HG02763 (cell line): ENCODE results near the gene WDR47.
A peak's percentile ranks its signal among the peaks of the same experiment; 100 is the strongest.

Experiments
- ATAC-seq: cut with Tn5 transposase; IDR thresholded peaks from one replicate; pipeline ENCODE4 v1.9.1; 2021; ENCODE audit warnings: mild to moderate bottlenecking, moderate library complexity; ENCODE audit not compliant: unreplicated experiment

WDR47 gene

GRCh38 chr1:109041621-109042468 lies at the start of gene WDR47:
Gene WDR47, minus strand, starts transcription at chr1:109042102. Its CDS starts 18,590 bp downstream, at chr1:109023512.
- ATAC-seq = peak; percentile 94

GRCh38 chr1:109091078-109091838 lies 49.4 kb upstream of the WDR47 start:
- ATAC-seq = peak; percentile 46

GRCh38 chr1:109090196-109091077 lies 48.5 kb upstream of the WDR47 start, which contains the start of gene TMEM167B:
Gene TMEM167B, plus strand, starts transcription at chr1:109090764. Its CDS starts 109 bp downstream, at chr1:109090873.
- peak; percentile 91 for ATAC-seq

GRCh38 chr1:109089242-109090015 lies 47.5 kb upstream of the WDR47 start:
- no peak for ATAC-seq

GRCh38 chr1:109084563-109085517 lies 42.9 kb upstream of the WDR47 start:
- ATAC-seq = no peak

GRCh38 chr1:109083923-109084322 lies 42.0 kb upstream of the WDR47 start:
- no peak for ATAC-seq

GRCh38 chr1:109083501-109083900 lies 41.6 kb upstream of the WDR47 start:
- no peak for ATAC-seq

GRCh38 chr1:109080441-109081082 lies 38.7 kb upstream of the WDR47 start:
- no peak for ATAC-seq

- no peak for ATAC-seq
These were observed 37.3 kb upstream of the WDR47 start for GRCh38 chr1:109079240-109079622.

- no peak for ATAC-seq
These were observed 36.4 kb upstream of the WDR47 start for GRCh38 chr1:109078317-109078716.

GRCh38 chr1:109075531-109076490 lies 33.9 kb upstream of the WDR47 start, which contains the start of gene TAF13:
Gene TAF13, minus strand, starts transcription at chr1:109076003. Its CDS starts 56 bp downstream, at chr1:109075947.
- ATAC-seq = peak; percentile 99

GRCh38 chr1:109069294-109069693 lies 27.4 kb upstream of the WDR47 start:
- ATAC-seq = no peak

GRCh38 chr1:109067883-109068282 lies 26.0 kb upstream of the WDR47 start:
- no peak for ATAC-seq

GRCh38 chr1:109065137-109065536 lies 23.2 kb upstream of the WDR47 start:
- ATAC-seq = no peak

- no peak for ATAC-seq
These were observed 19.3 kb upstream of the WDR47 start for GRCh38 chr1:109061183-109061582.

GRCh38 chr1:109060707-109061106 lies 18.8 kb upstream of the WDR47 start:
- no peak for ATAC-seq

GRCh38 chr1:109059026-109059425 lies 17.1 kb upstream of the WDR47 start:
- ATAC-seq = no peak
